Activated CD4-positive, alpha-beta T cell treated with anti-CD3 and anti-CD28 coated beads for 36 hours (primary cell): ENCODE results near the gene THADA. TPM values are rescaled to one million over a fixed set of nuclear protein-coding genes. Genes with fewer than 3 reads are reported as not detected.
"Not testable (repeated sequence)": the region's sequence is repeated elsewhere in the genome, so short reads cannot be mapped to it uniquely, and the experiment has no call there.

Source experiments
- ATAC-seq: fragments of 200-7000 bp; cut with Tn5 transposase; one replicate; pipeline ENCODE4 v1.10.0; 2021; ENCODE audit warnings: mild to moderate bottlenecking, moderate library complexity
- CTCF ChIA-PET: fragments of 350-600 bp; sonication (Branson Sonifier 250); formaldehyde crosslinking; loops from one replicate; lab custom pipeline; 2021; ENCODE audit warnings: antibody characterized with exemption; lab: Charles Lee
- POLR2A ChIA-PET: fragments of 350-600 bp; sonication (Branson Sonifier 250); formaldehyde crosslinking; loops from one replicate; lab custom pipeline; 2021; ENCODE audit warnings: antibody characterized with exemption, inconsistent platforms; lab: Charles Lee
- DNase-seq: peaks from one replicate; pipeline ENCODE4 v3.0.0-alpha.2; 2020
- H3K27ac Mint-ChIP-seq: one replicate; pipeline ENCODE4 v1.8.0; 2021; ENCODE audit warnings: mixed read lengths
- H3K27me3 Mint-ChIP-seq: one replicate; pipeline ENCODE4 v1.8.0; 2021; ENCODE audit warnings: mixed read lengths
- H3K36me3 Mint-ChIP-seq: one replicate; pipeline ENCODE4 v1.8.0; 2021; ENCODE audit warnings: low read depth, mixed read lengths
- H3K4me1 Mint-ChIP-seq: one replicate; pipeline ENCODE4 v1.8.0; 2021; ENCODE audit warnings: mixed read lengths
- H3K4me3 Mint-ChIP-seq: one replicate; pipeline ENCODE4 v1.8.0; 2021; ENCODE audit warnings: mild to moderate bottlenecking, moderate library complexity, mixed read lengths
- H3K9me3 Mint-ChIP-seq: one replicate; pipeline ENCODE4 v1.8.0; 2021; ENCODE audit warnings: low read depth, mixed read lengths
- intact Hi-C, 2 experiments: fragments of 100-400 bp; cut with DNase I in 1 of 2; cut with micrococcal nuclease in 1 of 2; formaldehyde crosslinking; loops; one replicate each; pipeline versions ENCODE4 v1.14.2 to v1.15.1; 2022 to 2024; cut with DNase I, micrococcal nuclease
- total RNA-seq, 2 experiments: library from RNA; stranded (reverse); gene quantifications; one replicate each; pipeline ENCODE4 v1.2.3, GENCODE V29; 2021

The THADA gene, protein sequence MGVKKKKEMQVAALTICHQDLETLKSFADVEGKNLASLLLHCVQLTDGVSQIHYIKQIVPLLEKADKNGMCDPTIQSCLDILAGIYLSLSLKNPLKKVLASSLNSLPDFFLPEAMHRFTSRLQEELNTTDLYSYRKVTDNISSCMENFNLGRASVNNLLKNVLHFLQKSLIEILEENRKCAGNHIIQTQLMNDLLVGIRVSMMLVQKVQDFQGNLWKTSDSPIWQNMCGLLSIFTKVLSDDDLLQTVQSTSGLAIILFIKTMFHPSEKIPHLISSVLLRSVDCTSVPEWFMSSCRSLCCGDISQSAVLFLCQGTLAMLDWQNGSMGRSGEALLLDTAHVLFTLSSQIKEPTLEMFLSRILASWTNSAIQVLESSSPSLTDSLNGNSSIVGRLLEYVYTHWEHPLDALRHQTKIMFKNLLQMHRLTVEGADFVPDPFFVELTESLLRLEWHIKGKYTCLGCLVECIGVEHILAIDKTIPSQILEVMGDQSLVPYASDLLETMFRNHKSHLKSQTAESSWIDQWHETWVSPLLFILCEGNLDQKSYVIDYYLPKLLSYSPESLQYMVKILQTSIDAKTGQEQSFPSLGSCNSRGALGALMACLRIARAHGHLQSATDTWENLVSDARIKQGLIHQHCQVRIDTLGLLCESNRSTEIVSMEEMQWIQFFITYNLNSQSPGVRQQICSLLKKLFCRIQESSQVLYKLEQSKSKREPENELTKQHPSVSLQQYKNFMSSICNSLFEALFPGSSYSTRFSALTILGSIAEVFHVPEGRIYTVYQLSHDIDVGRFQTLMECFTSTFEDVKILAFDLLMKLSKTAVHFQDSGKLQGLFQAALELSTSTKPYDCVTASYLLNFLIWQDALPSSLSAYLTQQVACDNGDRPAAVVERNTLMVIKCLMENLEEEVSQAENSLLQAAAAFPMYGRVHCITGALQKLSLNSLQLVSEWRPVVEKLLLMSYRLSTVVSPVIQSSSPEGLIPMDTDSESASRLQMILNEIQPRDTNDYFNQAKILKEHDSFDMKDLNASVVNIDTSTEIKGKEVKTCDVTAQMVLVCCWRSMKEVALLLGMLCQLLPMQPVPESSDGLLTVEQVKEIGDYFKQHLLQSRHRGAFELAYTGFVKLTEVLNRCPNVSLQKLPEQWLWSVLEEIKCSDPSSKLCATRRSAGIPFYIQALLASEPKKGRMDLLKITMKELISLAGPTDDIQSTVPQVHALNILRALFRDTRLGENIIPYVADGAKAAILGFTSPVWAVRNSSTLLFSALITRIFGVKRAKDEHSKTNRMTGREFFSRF (N-terminal part only)
- 10 to 100 TPM; 32.5 to 36.6 TPM for total RNA-seq

DNA sequence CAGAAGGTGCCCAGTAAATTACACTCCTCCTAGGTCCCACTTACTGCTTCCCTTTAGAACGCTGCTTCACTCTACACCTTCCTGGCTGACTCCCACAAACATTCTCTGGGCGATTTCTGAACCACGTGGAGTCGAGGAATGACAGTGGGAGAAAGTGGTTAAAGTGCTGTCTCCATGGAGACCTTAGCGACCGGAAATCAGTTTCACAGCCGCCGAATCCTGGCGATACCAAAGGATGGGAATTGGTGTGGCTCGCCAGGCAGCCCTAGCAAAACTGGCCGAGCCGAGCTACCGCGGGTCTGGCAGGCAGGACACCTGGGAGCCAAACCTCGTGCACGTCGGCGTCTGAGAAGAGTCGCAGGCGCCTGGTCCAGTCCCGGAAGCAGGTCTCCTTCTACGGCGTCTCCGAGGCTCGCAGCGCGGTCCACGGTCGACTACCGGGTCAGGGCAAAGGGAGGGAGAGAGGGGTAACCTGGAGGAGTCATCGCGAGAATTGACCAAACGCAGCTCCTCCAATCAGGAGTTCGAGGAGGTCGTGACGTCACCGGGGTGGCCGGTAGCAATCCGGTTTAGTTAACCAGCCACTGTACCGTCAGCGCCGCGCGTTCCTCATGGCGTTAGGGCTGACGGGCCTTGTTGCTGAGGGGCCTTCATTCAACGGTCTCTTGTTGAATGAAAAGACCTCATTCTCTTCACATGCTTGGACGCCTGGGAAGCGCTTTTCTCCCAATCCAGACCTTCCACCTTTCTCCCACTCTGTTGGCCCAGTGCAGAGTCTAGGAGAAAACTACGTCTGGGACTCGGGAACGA is at the start of gene THADA:
THADA (minus strand) TSS at position 436 of the 810 bp plus-strand sequence. CDS start 3,646 bp downstream, outside the sequence.
- intact Hi-C loops, result loop anchor here (1.0 to 5.0 kb wide), 8 partner anchors 41 to 786 kb away; partner anchors contain the start of genes CAMKMT (in 1 of the 2), DYNC2LI1 (in 1 of the 2), PLEKHH2 (in 1 of the 2) and PPM1B (in 1 of the 2)
- Mint-ChIP-seq H3K4me1 (peaks cover 34% of the 10 kb centered on the region), H3K27me3 (peaks cover 2% of the 10 kb centered on the region), H3K4me3 (peak within 1 kb of the TSS; percentile 89), H3K27ac (peak within 1 kb of the TSS; percentile 98), H3K9me3 (no peaks in the 10 kb centered on the region), H3K36me3 (peaks cover 10% of the 10 kb centered on the region)
- DNase-seq (peak; percentile 99), ATAC-seq (peak; percentile 97)
- ChIA-PET POLR2A (interaction anchor here (0.6 to 1.4 kb wide), 3 partner anchors 16 to 617 kb away, joined by 3 read pairs; no protein-coding TSS in a partner anchor), CTCF (interaction anchor here (0.5 to 2.5 kb wide), 10 partner anchors 9 to 1021 kb away, joined by 3 to 15 read pairs (median 4); no protein-coding TSS in a partner anchor)

DNA sequence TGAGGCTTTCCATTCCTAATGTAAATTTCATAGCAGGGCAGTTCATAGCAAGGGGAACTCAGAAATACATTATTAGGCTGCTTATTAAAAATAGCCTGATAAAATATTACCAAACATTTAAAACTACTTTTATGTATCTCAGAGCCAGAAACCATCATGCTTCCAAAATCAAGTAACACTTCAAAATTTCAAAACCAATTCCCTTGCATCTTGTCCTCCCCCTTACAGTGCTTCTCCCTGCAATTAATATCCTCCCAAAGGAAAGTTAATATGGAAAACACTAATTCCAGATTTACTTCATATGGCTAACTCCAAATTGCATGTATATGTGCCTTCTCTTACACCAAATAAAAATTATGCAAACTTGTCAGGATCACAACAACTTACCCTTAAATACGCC is 47.8 kb upstream of the THADA start:
- no peak overlapping the region for H3K4me3 Mint-ChIP-seq
- ChIA-PET POLR2A (no interaction called here), CTCF (no interaction called here)
- no peak for ATAC-seq
- intact Hi-C loops, result no loop called here
- H3K36me3 Mint-ChIP-seq, result peaks cover 3% of the 10 kb centered on the region
- H3K4me1 Mint-ChIP-seq, result no peaks in the 10 kb centered on the region
- H3K9me3 Mint-ChIP-seq, result peaks cover 3% of the 10 kb centered on the region
- no peak overlapping the region for H3K27ac Mint-ChIP-seq
- DNase-seq, result no peak
- H3K27me3 Mint-ChIP-seq, result peaks cover 2% of the 10 kb centered on the region

DNA sequence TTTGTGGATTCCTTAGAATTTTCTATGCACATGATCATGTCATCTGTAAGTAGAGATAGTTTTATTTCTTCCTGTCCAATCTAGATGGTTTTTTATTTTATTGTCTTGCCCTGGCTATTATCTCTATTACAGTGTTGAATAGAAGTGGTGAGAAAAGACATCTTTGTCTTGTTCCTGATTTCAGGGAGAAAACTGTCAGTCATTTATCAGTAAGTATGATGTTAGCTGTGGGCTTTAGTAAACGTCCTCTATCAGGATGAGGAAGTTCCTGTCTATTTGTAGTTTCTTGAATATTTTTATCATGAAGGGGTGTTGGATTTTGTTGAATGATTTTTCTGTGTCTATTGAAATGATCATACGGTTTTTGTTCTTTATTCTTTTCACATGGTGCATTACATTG is 46.5 kb upstream of the THADA start:
- peaks cover 3% of the 10 kb centered on the region for H3K36me3 Mint-ChIP-seq
- ATAC-seq, result no peak
- intact Hi-C loops, result no loop called here
- H3K9me3 Mint-ChIP-seq, result peaks cover 3% of the 10 kb centered on the region
- H3K4me3 Mint-ChIP-seq, result no peak overlapping the region
- peaks cover 5% of the 10 kb centered on the region for H3K4me1 Mint-ChIP-seq
- CTCF ChIA-PET, result no interaction called here
- no peak for DNase-seq
- no peak overlapping the region for H3K27ac Mint-ChIP-seq
- H3K27me3 Mint-ChIP-seq, result peaks cover 7% of the 10 kb centered on the region
- POLR2A ChIA-PET, result no interaction called here

DNA sequence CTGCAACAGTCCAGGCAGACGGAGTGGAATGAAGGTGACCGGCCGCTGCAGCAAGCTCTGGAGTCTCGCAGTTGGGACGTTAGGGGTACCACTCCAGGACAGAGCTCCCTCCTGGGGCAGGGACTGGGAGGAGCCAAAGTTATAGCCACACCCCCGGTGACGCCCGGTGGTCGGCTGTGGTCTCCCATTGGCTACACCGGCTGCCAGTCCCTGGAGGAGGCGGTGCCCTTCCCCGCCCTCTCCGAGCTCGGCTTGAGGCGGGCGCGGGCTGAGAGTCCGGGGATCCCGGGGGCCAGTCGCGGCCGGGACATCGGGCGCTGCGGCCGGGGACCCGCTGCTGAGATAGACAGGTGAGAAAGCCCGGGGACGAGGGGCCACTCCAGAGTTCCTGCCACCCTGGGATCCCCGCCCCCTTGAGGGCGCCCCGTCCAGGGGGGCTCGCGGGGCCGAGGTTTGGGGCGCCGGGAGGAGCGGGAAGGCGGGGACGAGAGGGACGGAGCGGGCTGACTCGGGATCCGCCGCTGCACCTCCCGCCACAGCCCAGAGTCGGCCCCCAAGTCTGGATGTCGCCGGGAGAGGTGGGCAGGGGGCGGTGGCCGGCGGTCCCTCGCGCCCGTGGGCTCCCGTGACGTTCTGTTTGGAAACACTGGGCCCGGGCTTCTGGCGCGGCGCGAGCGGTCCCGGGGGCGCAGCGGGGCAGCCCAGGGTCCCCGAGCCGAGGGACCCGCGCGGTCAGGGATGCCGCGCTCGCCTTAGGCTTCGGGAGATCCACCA is 41.4 kb upstream of the THADA start, which contains the start of gene PLEKHH2:
PLEKHH2 (plus strand) TSS at position 231 of the 774 bp plus-strand sequence. CDS start 7,414 bp downstream, outside the sequence.
- CTCF ChIA-PET, result interaction anchor here (0.5 to 1.5 kb wide), 5 partner anchors 11 to 809 kb away, joined by 3 to 4 read pairs (median 4); no protein-coding TSS in a partner anchor
- peak within 1 kb of the TSS; percentile 32 for H3K27ac Mint-ChIP-seq
- DNase-seq (peak; percentile 94), ATAC-seq (peak; percentile 100)
- H3K27me3 Mint-ChIP-seq, result peaks cover 31% of the 10 kb centered on the region
- H3K4me1 Mint-ChIP-seq, result peaks cover 14% of the 10 kb centered on the region
- intact Hi-C loops, result loop anchor here (1.0 to 10.0 kb wide), 5 partner anchors 41 to 1275 kb away; partner anchors contain the start of genes COX7A2L (in 1 of the 2), DYNC2LI1 (in 1 of the 2), LRPPRC (in 1 of the 2) and THADA (in 1 of the 2)
- POLR2A ChIA-PET, result interaction anchor here (0.6 kb wide), 2 partner anchors 33 to 412 kb away, joined by 3 read pairs; no protein-coding TSS in a partner anchor
- H3K36me3 Mint-ChIP-seq, result peaks cover 3% of the 10 kb centered on the region
- H3K4me3 Mint-ChIP-seq, result peak within 1 kb of the TSS; percentile 80
- H3K9me3 Mint-ChIP-seq, result peaks cover 3% of the 10 kb centered on the region

DNA sequence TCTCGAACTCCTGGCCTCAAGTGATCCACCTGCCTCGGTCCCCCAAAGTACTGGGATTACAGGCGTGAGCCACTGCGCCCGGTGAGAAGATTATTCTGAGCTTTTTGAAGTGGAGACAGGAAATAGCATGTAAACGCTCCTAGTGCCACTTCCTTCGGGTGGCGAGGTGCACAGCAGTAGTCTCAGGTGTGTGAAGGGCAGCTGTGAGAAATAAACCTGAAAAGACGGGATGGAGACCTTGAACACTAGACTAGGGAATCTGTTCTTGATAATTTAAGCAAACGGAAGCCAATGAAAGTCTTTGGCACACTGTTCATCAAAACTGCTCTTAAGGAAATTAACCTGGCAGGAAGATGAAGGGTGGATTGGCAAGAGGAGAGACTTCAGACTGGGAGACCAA is 40.8 kb upstream of the THADA start:
- intact Hi-C loops, result loop anchor here (1.0 to 10.0 kb wide), 5 partner anchors 40 to 1274 kb away; partner anchors contain the start of genes COX7A2L (in 1 of the 2), DYNC2LI1 (in 1 of the 2), LRPPRC (in 1 of the 2) and THADA (in 1 of the 2)
- DNase-seq (peak; percentile 31), ATAC-seq (peak; percentile 43)
- Mint-ChIP-seq H3K36me3 (peaks cover 3% of the 10 kb centered on the region), H3K9me3 (peaks cover 3% of the 10 kb centered on the region), H3K4me3 (peak overlapping the region; percentile 80), H3K27ac (peak overlapping the region; percentile 32), H3K4me1 (peaks cover 14% of the 10 kb centered on the region), H3K27me3 (peaks cover 36% of the 10 kb centered on the region)
- ChIA-PET CTCF (interaction anchor here (1.1 to 1.5 kb wide), 4 partner anchors 10 to 152 kb away, joined by 3 to 4 read pairs (median 4); no protein-coding TSS in a partner anchor), POLR2A (interaction anchor here (0.6 kb wide), 2 partner anchors 33 to 412 kb away, joined by 3 read pairs; no protein-coding TSS in a partner anchor)

DNA sequence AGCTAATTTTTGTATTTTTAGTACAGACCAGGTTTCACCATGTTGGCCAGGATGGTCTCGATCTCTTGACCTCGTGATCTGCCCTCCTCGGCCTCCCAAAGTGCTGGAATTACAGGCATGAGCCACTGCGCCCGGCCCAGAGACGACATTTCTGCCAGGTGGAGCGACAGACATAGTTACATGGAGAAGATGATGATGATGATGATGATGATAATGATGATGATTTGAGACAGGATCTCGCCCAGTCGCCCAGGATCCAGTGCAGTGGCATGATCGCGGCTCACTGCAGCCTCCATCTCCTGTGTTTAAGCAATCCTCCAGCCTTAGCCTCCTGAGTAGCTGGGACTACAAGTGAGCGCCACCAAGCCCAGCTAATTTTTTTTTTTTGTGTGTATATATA is 40.3 kb upstream of the THADA start:
- DNase-seq, H3K36me3 Mint-ChIP-seq, H3K27ac Mint-ChIP-seq, H3K9me3 Mint-ChIP-seq, ATAC-seq, POLR2A ChIA-PET: not testable (repeated sequence)
- intact Hi-C loops, result loop anchor here (2.0 to 10.0 kb wide), 3 partner anchors 139 to 1274 kb away; partner anchors contain the start of genes COX7A2L (in 1 of the 2), DYNC2LI1 (in 1 of the 2) and LRPPRC (in 1 of the 2)
- H3K4me3 Mint-ChIP-seq, result peak overlapping the region; percentile 80
- CTCF ChIA-PET, result interaction anchor here (1.1 to 1.5 kb wide), 3 partner anchors 9 to 152 kb away, joined by 3 to 4 read pairs (median 4); no protein-coding TSS in a partner anchor
- H3K27me3 Mint-ChIP-seq, result peaks cover 41% of the 10 kb centered on the region
- peaks cover 14% of the 10 kb centered on the region for H3K4me1 Mint-ChIP-seq

DNA sequence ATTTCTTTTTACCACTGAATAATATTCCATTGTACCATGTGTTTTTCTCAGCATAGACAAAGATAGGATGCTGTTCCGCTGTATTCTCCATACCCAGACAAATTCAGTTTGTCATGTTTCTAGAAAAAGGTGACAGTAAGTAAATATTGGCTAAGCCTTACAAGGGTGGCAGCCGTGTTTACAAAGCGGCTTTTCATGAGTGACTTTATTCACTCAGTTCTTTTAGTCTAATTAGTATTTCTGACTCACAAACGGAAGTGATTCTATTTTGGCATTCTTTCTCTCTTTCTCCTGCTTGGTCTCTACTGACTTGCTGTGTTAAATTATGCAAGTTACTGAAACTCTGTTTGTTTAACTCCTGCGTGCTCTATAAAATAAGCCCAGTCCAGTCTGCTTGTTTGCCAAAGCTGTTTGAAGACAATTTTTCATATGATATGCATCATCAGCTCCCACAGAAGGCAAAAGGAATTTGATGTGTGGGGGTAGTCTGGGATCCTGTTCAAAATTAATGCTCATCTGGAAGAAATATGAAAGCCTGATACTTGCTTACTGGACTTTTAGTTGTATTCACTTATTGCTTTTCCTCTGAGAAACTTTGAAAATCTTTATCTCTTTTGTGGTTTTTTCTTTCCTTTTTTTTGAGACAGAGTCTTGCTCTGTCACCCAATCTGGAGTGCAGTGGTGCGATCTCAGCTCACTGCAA is 38.9 kb upstream of the THADA start:
- intact Hi-C loops, result loop anchor here (5.0 to 10.0 kb wide), 2 partner anchors 140 to 1272 kb away; partner anchors contain the start of genes COX7A2L (in 1 of the 2) and DYNC2LI1 (in 1 of the 2)
- CTCF ChIA-PET, result interaction anchor here (0.8 to 0.9 kb wide), 2 partner anchors 21 to 23 kb away, joined by 3 to 5 read pairs; no protein-coding TSS in a partner anchor
- POLR2A ChIA-PET, result no interaction called here
- ATAC-seq (no peak), DNase-seq (no peak)
- peaks cover 42% of the 10 kb centered on the region for H3K27me3 Mint-ChIP-seq
- peaks cover 14% of the 10 kb centered on the region for H3K4me1 Mint-ChIP-seq
- H3K36me3 Mint-ChIP-seq, result peaks cover 3% of the 10 kb centered on the region
- no peak overlapping the region for H3K27ac Mint-ChIP-seq
- no peak overlapping the region for H3K4me3 Mint-ChIP-seq
- peaks cover 3% of the 10 kb centered on the region for H3K9me3 Mint-ChIP-seq

DNA sequence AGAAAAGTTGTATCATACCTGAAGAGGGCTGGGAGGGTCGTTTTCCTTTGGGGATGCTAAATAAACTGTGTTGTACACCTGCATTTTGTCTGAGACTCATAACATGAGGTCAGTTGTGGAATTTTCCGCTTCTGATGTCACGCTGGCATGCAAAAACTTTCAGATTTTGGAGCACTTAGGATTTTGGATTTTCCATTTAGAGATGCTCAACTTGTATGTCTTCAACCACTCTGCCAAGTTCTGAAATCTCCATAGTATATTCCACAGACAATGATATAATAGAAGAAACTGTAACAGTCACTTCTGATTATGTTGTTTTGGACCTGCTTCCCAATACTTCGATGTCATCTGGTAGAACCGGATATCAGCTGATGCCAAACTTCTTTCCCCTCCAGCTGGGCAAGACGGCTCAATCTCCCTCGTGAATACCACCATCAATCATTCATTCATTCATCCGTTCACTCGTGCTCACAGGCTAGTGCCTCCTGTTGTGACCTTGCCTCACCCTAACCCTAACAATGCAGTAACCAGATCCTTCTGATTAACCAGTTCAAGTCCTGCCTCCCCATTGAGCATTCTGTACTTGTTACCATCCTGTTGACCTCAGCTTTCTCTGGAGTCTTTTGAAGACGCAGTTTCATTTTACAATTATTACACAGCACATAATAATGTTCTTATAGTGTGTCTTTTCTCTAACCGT is 35.9 kb upstream of the THADA start:
- no peaks in the 10 kb centered on the region for H3K36me3 Mint-ChIP-seq
- CTCF ChIA-PET, result interaction anchor here (2.2 kb wide), 1 partner anchor 20 kb away, joined by 6 read pairs; no protein-coding TSS in a partner anchor

More for the DNA sequence above, 35.9 kb upstream of the THADA start:
- Mint-ChIP-seq H3K27ac (no peak overlapping the region), H3K4me1 (peaks cover 7% of the 10 kb centered on the region), H3K27me3 (peaks cover 41% of the 10 kb centered on the region), H3K4me3 (no peak overlapping the region), H3K9me3 (no peaks in the 10 kb centered on the region)
- intact Hi-C loops, result loop anchor here in 1 of 2 experiments (10.0 kb wide), 1 partner anchor 143 kb away; the partner anchor contains the start of gene DYNC2LI1
- POLR2A ChIA-PET, result no interaction called here
- no peak for DNase-seq
- ATAC-seq, result no peak
